Kidney (tissue), 14 donors: ENCODE data around the gene PPP1R14C. TPM values are rescaled to one million over a fixed set of nuclear protein-coding genes. Genes with fewer than 3 reads are reported as not detected.
A peak's percentile ranks its signal among the peaks of the same experiment; 100 is the strongest.

Source experiments
- DNase-seq, 5 donors: peaks; one replicate each; pipeline ENCODE4 v3.0.0-alpha.2; 2013 to 2020
- FAIRE-seq: peaks from 2 replicates; lab custom pipeline; 2012; peaks lifted over from hg19 to GRCh38; lab: Jason Lieb, UNC
- H3K27ac ChIP-seq, 2 donors: one replicate each; pipeline ENCODE4 v1.7.0; 2013; ENCODE audit warnings: low read depth in 2 of 2, low read length in 2 of 2, inconsistent platforms in 1 of 2
- H3K27me3 ChIP-seq: one replicate; pipeline ENCODE4 v1.7.1; 2013; ENCODE audit warnings: low read length, inconsistent platforms; ENCODE audit not compliant: control insufficient read depth, insufficient read depth
- H3K36me3 ChIP-seq, 3 donors: one replicate each; pipeline versions ENCODE4 v1.7.0 to v1.7.1; 2013; ENCODE audit warnings: low read length in 3 of 3, control low read depth in 1 of 3, inconsistent platforms in 1 of 3; ENCODE audit not compliant: insufficient read depth in 3 of 3, control insufficient read depth in 2 of 3
- H3K4me1 ChIP-seq, 3 donors: one replicate each; pipeline versions ENCODE4 v1.7.0 to v1.7.1; 2013; ENCODE audit warnings: low read length in 3 of 3, inconsistent platforms in 1 of 3, low read depth in 1 of 3; ENCODE audit not compliant: control insufficient read depth in 2 of 3, insufficient read depth in 2 of 3
- H3K4me3 ChIP-seq, 3 donors: one replicate each; pipeline versions ENCODE4 v1.7.0 to v1.8.1; 2013; ENCODE audit warnings: low read length in 3 of 3, control low read depth in 1 of 3, inconsistent platforms in 1 of 3
- H3K9ac ChIP-seq, 3 donors: one replicate each; pipeline versions ENCODE4 v1.7.0 to v1.7.1; 2013; ENCODE audit warnings: low read length in 3 of 3, control low read depth in 1 of 3, inconsistent platforms in 1 of 3
- H3K9me3 ChIP-seq, 3 donors: one replicate each; pipeline versions ENCODE4 v1.7.0 to v1.7.1; 2013; ENCODE audit warnings: low read length in 3 of 3, control low read depth in 1 of 3, inconsistent platforms in 1 of 3; ENCODE audit not compliant: control insufficient read depth in 2 of 3, insufficient read depth in 1 of 3
- CTCF ChIP-seq: IDR thresholded peaks from 3 replicates; pipeline ENCODE4 v1.5.1; 2012; ENCODE audit warnings: mild to moderate bottlenecking, moderate library complexity, borderline replicate concordance; ENCODE audit not compliant: insufficient read depth; ENCODE audit errors: extremely low read depth
- intact Hi-C: fragments of 100-400 bp; cut with DNase I; formaldehyde crosslinking; loops from one replicate; pipeline ENCODE4 v1.11.1; 2022
- polyA plus RNA-seq: library from polyadenylated mRNA; stranded (reverse); fragments of 350-450 nt; fragmentation: Illumina TruSeq; extraction: RNeasy Lipid Tissue Mini Kit (QIAGEN cat#74804); gene quantifications from one replicate; pipeline ENCODE4 v1.2.3, GENCODE V29; 2014; ENCODE audit warnings: low read depth, low replicate concordance; ENCODE audit not compliant: insufficient read depth
- total RNA-seq: library from RNA; stranded (reverse); fragmentation: NEBNext Ultra II Directional; extraction: Animal tissue kit (Norgen Biotek cat#: 25700); gene quantifications from one replicate; pipeline ENCODE4 v1.2.1, GENCODE V29; 2021
- donor health status: control.
- donor health status: control.
- donor health status: control.
- donor health status: control.
- donor health status: control.
- donor health status: DM: yes; HTN: yes; CAD: no.
- donor health status: Normal renal cell carcinoma (clear cell type).

The PPP1R14C gene
- total and polyA plus RNA-seq, 2 donors from 2014 or later = 6.5 to 15.8 TPM

- TF ChIP-seq CTCF = no peak
- H3K9ac ChIP-seq = no peak overlapping the region
- H3K4me1 ChIP-seq = no peaks in the 10 kb centered on the region
- no peaks in the 10 kb centered on the region for H3K9me3 ChIP-seq
- no peak for FAIRE-seq
- no peak for DNase-seq
- intact Hi-C loops = no loop called here
- no peak overlapping the region for H3K27ac ChIP-seq
- no peaks in the 10 kb centered on the region for H3K36me3 ChIP-seq
- H3K4me3 ChIP-seq = no peak overlapping the region
- no peaks in the 10 kb centered on the region for H3K27me3 ChIP-seq
These were observed 133.5 kb downstream of the PPP1R14C start for GRCh38 chr6:150276168-150276936.

- H3K27me3 ChIP-seq = no peaks in the 10 kb centered on the region
- no peak overlapping the region for H3K4me3 ChIP-seq
- H3K4me1 ChIP-seq = no peaks in the 10 kb centered on the region
- H3K27ac ChIP-seq = no peak overlapping the region
- intact Hi-C loops = no loop called here
- H3K9ac ChIP-seq = no peak overlapping the region
- no peak for FAIRE-seq
- no peaks in the 10 kb centered on the region for H3K9me3 ChIP-seq
- peak in 1 of 5 donors; percentile 39 for DNase-seq
- no peak for TF ChIP-seq CTCF
- no peaks in the 10 kb centered on the region for H3K36me3 ChIP-seq
These were observed 134.3 kb downstream of the PPP1R14C start for GRCh38 chr6:150276937-150277742.

- no peaks in the 10 kb centered on the region for H3K36me3 ChIP-seq
- H3K4me1 ChIP-seq = no peaks in the 10 kb centered on the region
- no peak overlapping the region for H3K27ac ChIP-seq
- TF ChIP-seq CTCF = no peak
- DNase-seq (no peak), FAIRE-seq (no peak)
- no peak overlapping the region for H3K4me3 ChIP-seq
- intact Hi-C loops = no loop called here
- no peaks in the 10 kb centered on the region for H3K9me3 ChIP-seq
- H3K9ac ChIP-seq = no peak overlapping the region
- no peaks in the 10 kb centered on the region for H3K27me3 ChIP-seq
These were observed 136.7 kb downstream of the PPP1R14C start for GRCh38 chr6:150279533-150279932.
